Middle frontal gyrus (tissue), 1 donor: Measurements from ENCODE around the gene GALNT8.
"Not testable (repeated sequence)": the region's sequence is repeated elsewhere in the genome, so short reads cannot be mapped to it uniquely, and the experiment has no call there.

Experiments
- DNase-seq: peaks from one replicate; pipeline ENCODE4 v3.0.0-alpha.2; 2015; ENCODE audit warnings: low spot score; ENCODE audit errors: extremely low spot score

The GALNT8 gene

GRCh38 chr12:4744709-4745108, 24.5 kb downstream of the GALNT8 start:
- no peak for DNase-seq

- DNase-seq: no peak
Observed at GRCh38 chr12:4745249-4745648, 25.0 kb downstream of the GALNT8 start.

GRCh38 chr12:4751654-4752053, 31.5 kb downstream of the GALNT8 start:
- not testable (repeated sequence) for DNase-seq

- DNase-seq: no peak
Observed at GRCh38 chr12:4762773-4763172, 42.6 kb downstream of the GALNT8 start.

GRCh38 chr12:4763549-4763948, 43.3 kb downstream of the GALNT8 start:
- no peak for DNase-seq

GRCh38 chr12:4766445-4766844, 46.2 kb downstream of the GALNT8 start:
- DNase-seq: no peak

GRCh38 chr12:4767186-4767585, 47.0 kb downstream of the GALNT8 start:
- DNase-seq: no peak

- no peak for DNase-seq
Observed at GRCh38 chr12:4768341-4768740, 48.1 kb downstream of the GALNT8 start.

GRCh38 chr12:4769073-4769472, 48.9 kb downstream of the GALNT8 start:
- DNase-seq: no peak

GRCh38 chr12:4771172-4771959, 51.2 kb downstream of the GALNT8 start:
- DNase-seq: no peak

GRCh38 chr12:4771960-4772566, 51.9 kb downstream of the GALNT8 start:
- no peak for DNase-seq

- no peak for DNase-seq
Observed at GRCh38 chr12:4775936-4776335, 55.7 kb downstream of the GALNT8 start.

GRCh38 chr12:4779749-4780148, 59.5 kb downstream of the GALNT8 start:
- DNase-seq: no peak

- no peak for DNase-seq
Observed at GRCh38 chr12:4780641-4781611, 60.7 kb downstream of the GALNT8 start.

GRCh38 chr12:4784404-4785054, 64.3 kb downstream of the GALNT8 start:
- DNase-seq: no peak

- no peak for DNase-seq
Observed at GRCh38 chr12:4786795-4787194, 66.6 kb downstream of the GALNT8 start.

GRCh38 chr12:4787965-4788364, 67.8 kb downstream of the GALNT8 start:
- no peak for DNase-seq

GRCh38 chr12:4789776-4790175, 69.6 kb downstream of the GALNT8 start:
- no peak for DNase-seq

GRCh38 chr12:4791497-4791896, 71.3 kb downstream of the GALNT8 start:
- no peak for DNase-seq

GRCh38 chr12:4794491-4794890, 74.3 kb downstream of the GALNT8 start:
- no peak for DNase-seq

- DNase-seq: no peak
Observed at GRCh38 chr12:4796216-4796615, 76.0 kb downstream of the GALNT8 start.
